ENCODE results near the gene SLC35G2. TPM values are rescaled to one million over a fixed set of nuclear protein-coding genes. Genes with fewer than 3 reads are reported as not detected.

The SLC35G2 gene
- total RNA-seq, 1 experiment from 2014 or later: 6.6 TPM

GRCh38 chr3:136831461-136831860, 12.5 kb downstream of the SLC35G2 start:
- Histone ChIP-seq H2BK12ac (ENCODE audit: insufficient read length, low read depth, low read length) (no peak overlapping the region), H2AFZ (ENCODE audit: low read length) (no peak overlapping the region), H3K23me2 (ENCODE audit: insufficient read length, low read depth, low read length, poor library complexity, severe bottlenecking) (no peaks in the 10 kb centered on the region), H3K27me3 (ENCODE audit: insufficient read depth, low read length) (no peaks in the 10 kb centered on the region), H3K4ac (ENCODE audit: low read depth, low read length) (no peak overlapping the region), H3K9ac (ENCODE audit: extremely low read depth, insufficient read length, low read length) (no peak overlapping the region), H3K14ac (ENCODE audit: insufficient read depth, low read length) (no peak overlapping the region), H4K5ac (ENCODE audit: insufficient read length, low read depth, low read length) (no peak overlapping the region), H2AK5ac (ENCODE audit: insufficient read length, low read length) (no peak overlapping the region), H3K79me1 (ENCODE audit: insufficient read depth, low read depth, low read length, poor library complexity, severe bottlenecking) (peaks cover 6% of the 10 kb centered on the region), H2BK5ac (ENCODE audit: insufficient read length, low read length) (no peak overlapping the region), H3K4me2 (ENCODE audit: insufficient read depth, insufficient read length, low read length) (no peak overlapping the region), H3K23ac (ENCODE audit: insufficient read length, low read depth, low read length) (no peak overlapping the region), H2BK15ac (ENCODE audit: low read depth, low read length) (no peak overlapping the region), H3K18ac (ENCODE audit: insufficient read length, low read depth, low read length) (no peak overlapping the region), H2BK120ac (ENCODE audit: low read depth, low read length, poor library complexity, severe bottlenecking) (no peak overlapping the region), H3K56ac (ENCODE audit: insufficient read length, low read depth, low read length) (no peak overlapping the region), H3K27ac (ENCODE audit: insufficient read length, low read depth, low read length) (no peak overlapping the region), H3T11ph (ENCODE audit: low read length) (no peak overlapping the region), H4K20me1 (ENCODE audit: control insufficient read depth, insufficient read depth, insufficient read length) (no peaks in the 10 kb centered on the region), H4K91ac (ENCODE audit: insufficient read length, low read depth, low read length) (no peak overlapping the region), H3K4me1 (ENCODE audit: insufficient read depth, low read length) (no peaks in the 10 kb centered on the region), H4K8ac (replicated peaks; ENCODE audit: insufficient read length, low read depth, low read length) (no peak overlapping the region), H2BK20ac (ENCODE audit: low read depth, low read length, poor library complexity, severe bottlenecking) (no peak overlapping the region), H3K9me3 (ENCODE audit: control insufficient read depth, low read depth, low read length) (no peaks in the 10 kb centered on the region), H3K79me2 (ENCODE audit: insufficient read depth, low read length) (peaks cover 2% of the 10 kb centered on the region; the same call in 1 of the 2 replicates)
- H3K36me3 Mint-ChIP-seq (ENCODE audit: insufficient read depth in 1 of 3, low read depth in 3 of 3): peaks cover 4 to 19% (median 17%) of the 10 kb centered on the region in 3 experiments
- H3K9me3 Mint-ChIP-seq: peaks cover 13 to 20% of the 10 kb centered on the region in 2 experiments
- H3K4me3 Mint-ChIP-seq: no peak overlapping the region
- WGBS (ENCODE audit: extremely low coverage, insufficient read length, low lambda C conversion rate): no CpG with 5 or more reads among the region's 1 CpG
- H3K27ac Mint-ChIP-seq: no peak overlapping the region
- H3K4me1 Mint-ChIP-seq: no peaks in the 10 kb centered on the region
- DNase-seq: no peak
- no peak for TF ChIP-seq CTCF (conservative IDR thresholded peaks at IDR 0.05)
- H3K27me3 Mint-ChIP-seq (ENCODE audit: low read depth): no peaks in the 10 kb centered on the region

Data from H9 (cell line).